Left hindlimb (tissue), 1 donor: Measurements from ENCODE around the gene PLEKHO1.

Source experiments
- DNase-seq: peaks from one replicate; pipeline ENCODE4 v3.0.0-alpha.2; 2018

The PLEKHO1 gene

DNA sequence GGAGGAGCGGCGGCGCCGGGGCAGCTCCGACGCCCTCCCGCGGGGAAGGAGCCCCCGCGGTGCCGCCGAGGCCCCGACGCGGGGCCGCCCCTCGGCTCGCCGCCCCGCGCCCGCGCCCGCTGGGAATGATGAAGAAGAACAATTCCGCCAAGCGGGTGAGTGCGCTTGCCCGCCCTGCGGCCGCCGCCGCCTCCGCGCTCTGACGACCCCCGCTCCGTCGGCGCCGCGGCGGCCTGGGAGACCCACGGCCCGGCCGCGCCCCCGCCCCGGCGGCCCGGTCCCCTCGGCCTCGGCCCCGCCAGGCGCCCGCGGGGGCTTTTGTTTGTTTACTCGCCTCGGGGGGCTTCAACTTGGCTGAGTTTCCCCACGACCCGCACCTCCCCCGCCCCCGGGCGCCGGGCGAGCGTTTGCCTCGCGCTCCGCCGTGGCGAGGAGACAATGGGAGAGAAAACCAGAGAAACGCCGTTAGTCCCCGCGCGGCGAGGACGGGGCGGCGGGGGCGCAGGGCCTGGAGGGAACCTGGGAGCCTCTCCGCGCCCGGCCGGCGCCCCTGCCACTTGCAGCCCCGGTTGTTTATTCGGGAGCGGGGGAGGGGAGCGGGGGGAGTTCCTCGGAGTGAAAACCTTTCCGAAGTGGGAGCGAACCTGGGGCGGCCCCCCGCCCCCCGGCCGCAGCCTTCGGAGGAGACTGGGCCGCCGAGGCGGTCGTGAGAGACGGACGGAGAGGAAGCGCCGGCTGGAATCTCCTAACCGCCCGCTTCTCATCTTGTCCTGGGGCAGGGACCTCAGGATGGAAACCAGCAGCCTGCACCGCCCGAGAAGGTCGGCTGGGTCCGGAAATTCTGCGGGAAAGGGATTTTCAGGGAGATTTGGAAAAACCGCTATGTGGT, 661 bp downstream of the PLEKHO1 start:
- DNase-seq = peak; percentile 52

DNA sequence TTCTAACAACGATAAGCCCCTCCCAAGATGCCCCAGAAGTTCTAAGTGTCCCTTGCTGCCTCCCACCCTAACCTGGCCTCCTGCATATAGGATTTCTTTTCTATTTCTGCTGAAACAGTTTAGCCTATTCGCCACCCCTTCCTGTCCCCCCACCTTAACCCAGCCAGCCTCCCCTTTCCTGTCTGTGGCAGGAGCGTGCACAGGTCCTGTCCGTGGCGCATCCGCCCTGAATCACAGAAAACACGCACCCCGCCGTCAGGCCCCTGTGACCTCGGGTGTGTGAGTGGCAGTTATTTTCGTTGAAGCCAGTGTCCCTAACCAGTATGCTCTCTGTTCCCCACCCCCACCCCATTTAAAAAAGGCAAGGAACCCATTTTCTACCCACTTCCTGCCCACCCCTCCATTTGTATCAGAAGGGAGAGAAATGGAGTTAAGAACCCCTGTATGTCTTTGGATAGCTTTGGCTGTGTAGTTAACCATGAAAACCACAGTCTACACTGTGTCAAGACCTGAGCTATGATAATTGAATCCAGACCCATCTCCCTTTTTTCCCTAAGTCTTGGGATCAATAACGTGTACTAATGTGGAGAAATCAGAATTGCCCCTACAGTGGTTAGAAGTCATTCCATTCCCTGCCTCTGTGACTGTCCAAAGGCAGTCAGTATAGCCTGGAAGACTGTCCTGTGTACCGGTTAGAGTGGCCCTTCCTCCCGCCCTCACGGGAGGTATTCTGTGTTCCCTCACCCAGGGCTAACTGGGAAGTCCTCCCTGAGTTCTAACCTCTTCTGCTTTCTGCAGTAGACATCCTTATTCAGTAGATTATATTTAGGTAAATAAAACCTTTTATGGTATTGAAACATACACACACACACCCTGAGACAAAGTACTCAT, 1.8 kb downstream of the PLEKHO1 start:
- no peak for DNase-seq

GRCh38 chr1:150152182-150152536, 2.4 kb downstream of the PLEKHO1 start:
- DNase-seq = no peak

GRCh38 chr1:150152772-150153456, 3.2 kb downstream of the PLEKHO1 start:
- no peak for DNase-seq

DNA sequence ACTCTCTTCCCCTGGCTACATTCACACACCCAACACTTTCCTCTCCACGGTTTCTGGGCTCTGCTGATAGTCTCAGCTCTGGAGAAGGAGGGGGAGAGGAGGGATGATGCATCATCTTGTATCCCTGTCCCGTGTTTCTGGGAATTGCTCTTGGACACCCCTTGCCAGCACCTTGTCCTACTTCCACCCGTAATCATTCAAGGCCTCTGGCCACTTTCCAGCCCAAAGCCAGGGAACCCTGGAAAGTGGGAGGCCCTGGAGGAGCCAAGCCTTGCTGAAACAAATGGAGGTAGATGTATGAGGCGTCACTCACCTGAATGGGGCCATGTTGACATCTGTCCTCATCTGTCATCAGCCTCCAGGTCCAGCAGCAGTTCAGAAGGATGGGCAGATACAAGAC, 4.4 kb downstream of the PLEKHO1 start:
- DNase-seq = no peak

DNA sequence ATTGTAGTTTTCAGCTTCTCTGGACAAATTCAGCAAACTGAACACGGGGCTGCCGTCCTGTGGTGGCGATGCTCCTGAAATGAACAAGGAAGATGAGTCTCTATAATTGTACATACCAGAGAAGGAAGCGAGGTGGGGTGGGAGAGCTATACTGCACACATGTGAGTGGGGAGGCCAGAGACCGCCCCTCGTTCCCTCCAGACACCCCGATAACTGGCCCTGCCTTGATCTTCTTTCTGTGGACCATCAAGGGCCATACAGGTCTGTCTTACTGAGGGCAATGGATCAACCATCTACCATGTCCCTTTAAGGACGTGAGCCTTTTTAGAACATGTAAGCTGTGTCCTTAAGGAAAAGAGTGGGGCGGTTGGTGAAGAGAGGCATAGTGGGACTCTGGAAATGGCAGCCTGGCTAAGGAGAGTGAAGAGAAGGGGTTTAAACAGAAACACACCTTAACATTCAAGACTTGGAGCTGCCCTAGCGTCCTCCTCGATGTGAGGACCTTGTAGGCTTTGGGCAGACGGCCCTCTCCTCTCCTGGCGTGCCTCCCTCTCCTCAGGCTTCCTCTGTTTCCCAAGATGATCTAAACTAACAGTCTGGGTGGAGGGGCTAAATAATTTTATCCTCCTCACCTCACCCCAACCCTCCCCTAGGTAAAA, 5.8 kb downstream of the PLEKHO1 start:
- DNase-seq = no peak

DNA sequence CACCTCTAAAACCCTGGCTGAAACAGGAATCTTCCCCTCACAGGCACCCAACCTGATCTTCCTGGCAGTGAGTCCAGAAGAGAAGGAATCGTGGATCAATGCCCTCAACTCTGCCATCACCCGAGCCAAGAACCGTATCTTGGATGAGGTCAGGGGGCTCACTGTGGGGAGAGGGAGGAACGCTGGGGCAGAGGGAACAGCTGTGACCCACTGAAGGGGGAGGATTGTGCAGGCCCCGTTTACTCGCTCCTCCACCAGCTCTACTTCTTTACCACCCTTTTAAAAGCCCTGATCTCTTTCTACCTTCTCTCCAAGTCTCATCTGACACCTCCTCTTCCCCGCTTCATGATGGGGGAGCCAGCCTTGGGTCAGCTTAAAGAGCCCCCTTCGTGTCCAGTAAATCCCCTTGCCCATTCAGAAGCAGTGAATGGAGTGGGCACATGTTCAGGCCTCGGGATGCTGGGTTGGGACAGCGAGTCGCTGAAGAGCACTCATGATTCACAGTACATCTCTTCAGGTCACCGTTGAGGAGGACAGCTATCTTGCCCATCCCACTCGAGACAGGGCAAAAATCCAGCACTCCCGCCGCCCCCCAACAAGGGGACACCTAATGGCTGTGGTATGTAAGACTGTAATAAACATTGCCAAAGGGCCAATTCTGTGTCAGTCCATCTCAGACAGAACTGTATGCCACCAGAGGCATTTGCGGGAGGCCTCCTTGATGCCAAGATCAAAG, 7.3 kb downstream of the PLEKHO1 start:
- no peak for DNase-seq

- DNase-seq = no peak
Observed at GRCh38 chr1:150159550-150159949, 9.8 kb downstream of the PLEKHO1 start.

GRCh38 chr1:150160964-150161621, 11.4 kb downstream of the PLEKHO1 start:
- DNase-seq = no peak

GRCh38 chr1:150161747-150162581, 12.2 kb downstream of the PLEKHO1 start:
- DNase-seq = no peak

DNA sequence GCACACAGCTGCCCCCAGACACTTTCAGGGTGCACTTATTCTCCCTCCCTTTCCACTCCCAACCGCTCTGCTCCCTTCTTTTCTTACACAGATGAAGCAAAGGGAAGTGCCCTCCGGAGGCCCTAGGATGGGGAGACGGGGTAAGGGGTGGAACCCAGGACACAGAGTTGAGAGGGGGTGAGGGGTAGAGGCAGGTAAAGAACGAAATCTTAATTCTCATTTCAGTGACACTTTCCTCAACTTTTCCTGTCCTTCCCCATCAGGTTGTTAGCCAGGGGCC, 12.8 kb downstream of the PLEKHO1 start:
- DNase-seq = no peak

- DNase-seq = peak; percentile 94
Observed at GRCh38 chr1:150162862-150163706, 13.4 kb downstream of the PLEKHO1 start.

DNA sequence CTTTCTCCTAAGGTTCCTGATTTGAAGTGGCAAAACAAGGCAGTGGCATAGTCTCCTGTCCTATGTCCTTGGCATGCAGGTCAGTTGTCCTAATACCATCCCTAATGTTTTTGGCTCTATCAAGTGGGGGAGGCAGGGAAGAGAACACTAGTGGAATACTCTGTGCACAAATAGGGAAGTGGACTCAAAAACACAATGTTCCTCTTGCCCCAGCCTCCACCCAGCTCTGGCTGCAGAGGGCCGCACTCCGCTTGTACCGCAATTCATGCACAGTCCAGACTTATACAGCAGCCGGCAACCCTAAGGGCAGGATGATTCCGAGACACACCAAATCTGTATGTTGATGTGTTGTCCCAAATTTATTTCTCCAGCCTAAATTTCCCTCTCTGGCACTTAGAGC, 14.5 kb downstream of the PLEKHO1 start:
- no peak for DNase-seq

DNA sequence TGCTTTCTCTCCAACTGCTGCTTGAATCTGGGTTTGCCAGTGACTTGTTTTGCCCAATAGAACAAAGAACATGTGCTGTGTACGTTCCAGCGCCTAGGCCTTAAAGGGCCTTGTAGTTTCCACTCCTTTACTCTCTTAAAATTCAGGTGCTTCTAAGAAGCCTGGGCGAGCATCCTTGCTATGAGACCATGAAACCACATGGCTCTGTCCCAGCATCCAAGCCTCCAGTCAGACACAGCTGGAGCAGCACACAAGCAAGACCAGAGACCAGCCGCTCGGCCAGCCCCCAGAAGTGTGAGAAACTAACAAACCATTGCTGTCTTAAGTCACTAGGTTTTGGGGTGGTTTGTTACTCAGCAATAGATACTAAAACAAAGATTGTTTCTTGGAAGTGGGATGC, 15.1 kb downstream of the PLEKHO1 start:
- DNase-seq = no peak

GRCh38 chr1:150165622-150166612, 16.2 kb downstream of the PLEKHO1 start:
- no peak for DNase-seq

DNA sequence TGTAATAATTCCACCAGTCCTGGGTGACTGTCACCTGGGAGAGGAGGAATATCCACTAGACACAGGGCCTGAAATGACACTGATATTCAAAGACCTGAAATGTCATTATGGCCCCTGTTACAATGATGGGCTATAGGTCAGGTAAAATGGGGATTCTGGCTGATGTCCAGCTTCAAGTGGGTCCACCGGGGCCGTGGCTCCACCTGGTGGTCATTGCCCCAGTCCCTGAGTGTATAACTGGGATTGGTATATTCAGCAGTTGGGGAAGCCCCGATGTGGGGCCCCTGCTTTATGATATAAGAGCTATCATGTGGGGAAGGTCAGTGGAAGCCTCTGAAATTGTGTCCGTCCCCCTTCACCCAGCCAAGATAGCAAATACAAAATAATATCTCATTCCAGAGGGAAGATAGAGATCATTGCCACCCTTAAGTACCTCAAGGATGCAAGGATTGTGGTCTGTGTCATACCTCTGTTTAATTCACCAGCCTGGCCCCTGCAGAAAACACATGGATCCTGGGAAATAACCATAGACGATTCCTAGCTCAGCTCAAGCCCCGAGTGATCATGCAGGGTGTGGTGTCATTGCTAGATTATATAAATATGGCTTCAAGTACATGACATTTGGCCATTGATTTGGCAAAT, 19.4 kb downstream of the PLEKHO1 start:
- DNase-seq = peak; percentile 56

- DNase-seq = no peak
Observed at GRCh38 chr1:150171801-150172200, 22.1 kb downstream of the PLEKHO1 start.

DNA sequence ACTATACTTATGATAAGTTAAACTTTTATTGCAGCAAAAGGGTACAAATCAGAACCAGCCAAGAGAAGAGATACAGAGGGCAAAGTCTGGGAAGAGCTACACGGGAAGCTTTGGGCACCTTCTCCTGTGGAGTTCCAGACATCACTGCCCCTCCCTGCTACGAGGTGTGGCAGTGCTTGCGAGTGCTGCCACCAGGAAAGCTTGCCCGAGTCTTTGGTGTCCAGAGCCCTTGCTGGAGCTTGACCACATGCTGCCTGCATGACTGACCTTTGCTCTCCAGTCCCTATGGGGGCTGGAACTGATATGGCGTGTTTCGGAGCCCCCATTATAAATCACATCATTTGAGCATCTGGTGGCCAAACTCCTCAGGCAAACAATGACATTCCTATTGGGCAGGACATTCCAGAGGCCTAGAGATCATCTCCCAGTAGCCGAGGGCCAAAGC, 23.4 kb downstream of the PLEKHO1 start:
- DNase-seq = no peak
